Hypothalamus (tissue), 51 donors: ENCODE data around the gene GHRL.
"Not testable (repeated sequence)": the region's sequence is repeated elsewhere in the genome, so short reads cannot be mapped to it uniquely, and the experiment has no call there.

Experiments used
- DNase-seq, 51 donors: peaks; one replicate each; lab custom pipeline; 2025; lab: John Stamatoyannopoulos, UW

Gene GHRL

GRCh38 chr3:10300087-10300486 lies 7.3 kb upstream of the GHRL start:
- no peak for DNase-seq

- no peak for DNase-seq
Observed at GRCh38 chr3:10299679-10300078, 6.9 kb upstream of the GHRL start.

- DNase-seq, result no peak
Observed at GRCh38 chr3:10299175-10299574, 6.4 kb upstream of the GHRL start.

GRCh38 chr3:10298064-10298463 lies 5.3 kb upstream of the GHRL start:
- not testable (repeated sequence) for DNase-seq

GRCh38 chr3:10294030-10294586 lies 1.4 kb upstream of the GHRL start:
- no peak for DNase-seq

GRCh38 chr3:10291641-10292040 lies 1.1 kb downstream of the GHRL start:
- DNase-seq, result no peak

- no peak for DNase-seq
Observed at GRCh38 chr3:10290481-10291176, 2.1 kb downstream of the GHRL start.

- no peak for DNase-seq
Observed at GRCh38 chr3:10289787-10290355, 2.9 kb downstream of the GHRL start.

- no peak for DNase-seq
Observed at GRCh38 chr3:10289077-10289476, 3.7 kb downstream of the GHRL start.

- no peak for DNase-seq
Observed at GRCh38 chr3:10288575-10288960, 4.2 kb downstream of the GHRL start.

- DNase-seq, result no peak
Observed at GRCh38 chr3:10287936-10288574, 4.7 kb downstream of the GHRL start.

- DNase-seq, result peak in 20 of 51 donors; percentile 4 to 65 (median 30)
Observed at GRCh38 chr3:10286596-10287295, 6.0 kb downstream of the GHRL start.

- no peak for DNase-seq
Observed at GRCh38 chr3:10286133-10286524, 6.6 kb downstream of the GHRL start.

- peak in 3 of 51 donors; percentile 11 to 41 (median 15) for DNase-seq
Observed at GRCh38 chr3:10285272-10286132, 7.2 kb downstream of the GHRL start.

- no peak for DNase-seq
Observed at GRCh38 chr3:10284496-10284895, 8.3 kb downstream of the GHRL start.

- no peak for DNase-seq
Observed at GRCh38 chr3:10283638-10284037, 9.1 kb downstream of the GHRL start.

- no peak for DNase-seq
Observed at GRCh38 chr3:10281951-10282350, 10.8 kb downstream of the GHRL start.

- no peak for DNase-seq
Observed at GRCh38 chr3:10280571-10280970, 12.2 kb downstream of the GHRL start.

- DNase-seq, result no peak
Observed at GRCh38 chr3:10280177-10280529, 12.6 kb downstream of the GHRL start.
